ENCODE measurements around the gene BCCIP. TPM values are rescaled to one million over a fixed set of nuclear protein-coding genes. Genes with fewer than 3 reads are reported as not detected.

Gene BCCIP
- total RNA-seq, 1 experiment from 2014 or later, result 146 TPM

DNA sequence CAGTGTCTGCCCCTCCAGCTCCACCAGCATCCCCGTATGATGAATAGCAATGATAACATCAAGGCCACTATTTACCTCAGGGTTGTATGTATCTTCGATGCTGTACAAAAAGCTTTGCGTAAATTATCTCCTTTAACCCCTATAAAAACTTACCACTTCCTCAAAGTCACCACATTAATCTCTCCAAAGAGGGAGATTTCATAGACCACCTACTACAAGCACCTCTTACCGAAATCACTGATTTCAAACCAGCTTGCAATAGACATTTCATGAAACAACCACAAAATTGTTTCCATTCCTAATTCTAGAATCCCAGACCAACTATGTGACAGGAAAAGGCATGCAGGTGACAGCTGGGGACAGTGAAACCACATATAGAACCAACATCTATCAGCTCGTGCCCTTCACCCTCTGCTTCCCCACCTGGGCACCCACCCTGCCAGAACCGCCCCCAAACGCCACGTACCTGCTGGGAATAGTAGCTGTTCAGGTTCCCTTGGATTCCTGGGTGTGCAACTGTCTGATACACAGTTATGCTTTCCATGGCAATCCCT, 27.6 kb upstream of the BCCIP start:
- no peak for DNase-seq (ENCODE audit: low spot score)
- in situ Hi-C loops (cut with HindIII; ENCODE audit: low sequenced_read_pairs), result no loop called here

DNA sequence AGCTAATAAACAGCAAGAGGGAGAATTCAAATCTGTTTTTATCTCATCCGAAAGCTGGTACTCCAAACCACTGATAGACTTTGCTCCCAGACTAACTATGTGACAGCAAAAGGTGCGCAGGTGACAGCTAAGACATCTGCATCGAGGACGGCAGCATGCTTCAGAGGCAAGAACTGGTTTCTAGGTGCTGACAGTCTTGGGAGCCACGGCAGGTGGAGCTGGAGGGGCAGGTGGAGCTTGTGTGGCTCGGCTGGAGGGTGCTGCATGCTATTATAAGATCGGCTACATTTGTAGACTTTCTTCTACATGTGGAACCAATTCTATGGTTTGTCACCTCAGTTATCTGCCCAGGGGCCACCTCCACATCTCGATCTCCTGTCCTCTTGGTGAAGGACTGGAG, 25.9 kb upstream of the BCCIP start:
- DNase-seq (ENCODE audit: low spot score), result no peak
- in situ Hi-C loops (cut with HindIII; ENCODE audit: low sequenced_read_pairs), result no loop called here

DNA sequence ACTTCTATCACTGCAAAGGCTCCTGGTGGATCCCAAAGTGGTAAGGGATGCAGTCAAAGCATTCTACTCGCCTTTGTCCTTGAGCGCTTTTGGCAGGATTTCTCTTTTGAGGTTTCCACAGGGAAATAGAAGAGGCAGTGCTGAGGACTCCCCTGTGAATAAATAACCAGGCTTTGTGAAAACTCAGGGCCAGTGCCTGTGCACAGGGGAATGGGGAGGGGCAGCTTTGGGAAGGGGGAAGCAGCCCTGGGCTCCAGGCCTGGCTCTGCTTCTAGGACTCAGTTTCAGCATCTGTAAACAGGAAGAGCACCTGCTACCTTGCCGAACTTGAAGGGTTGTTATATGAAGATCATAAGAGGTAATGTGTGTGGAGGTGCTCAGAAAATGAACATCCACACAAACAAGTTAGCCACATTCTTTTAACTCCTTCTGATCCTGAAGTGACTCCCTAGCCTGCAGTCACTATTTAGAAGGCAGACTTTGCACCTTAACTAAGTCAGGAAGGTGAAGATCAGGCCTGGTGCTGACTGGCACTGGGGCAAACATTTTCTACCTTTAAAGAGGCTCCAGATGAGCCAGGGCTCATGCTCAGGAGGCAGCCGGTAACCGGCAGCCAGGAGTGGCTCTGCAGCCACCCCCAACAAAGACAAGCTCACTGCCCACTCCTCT, 25.2 kb upstream of the BCCIP start:
- in situ Hi-C loops (cut with HindIII; ENCODE audit: low sequenced_read_pairs), result no loop called here
- no peak for DNase-seq (ENCODE audit: low spot score)

DNA sequence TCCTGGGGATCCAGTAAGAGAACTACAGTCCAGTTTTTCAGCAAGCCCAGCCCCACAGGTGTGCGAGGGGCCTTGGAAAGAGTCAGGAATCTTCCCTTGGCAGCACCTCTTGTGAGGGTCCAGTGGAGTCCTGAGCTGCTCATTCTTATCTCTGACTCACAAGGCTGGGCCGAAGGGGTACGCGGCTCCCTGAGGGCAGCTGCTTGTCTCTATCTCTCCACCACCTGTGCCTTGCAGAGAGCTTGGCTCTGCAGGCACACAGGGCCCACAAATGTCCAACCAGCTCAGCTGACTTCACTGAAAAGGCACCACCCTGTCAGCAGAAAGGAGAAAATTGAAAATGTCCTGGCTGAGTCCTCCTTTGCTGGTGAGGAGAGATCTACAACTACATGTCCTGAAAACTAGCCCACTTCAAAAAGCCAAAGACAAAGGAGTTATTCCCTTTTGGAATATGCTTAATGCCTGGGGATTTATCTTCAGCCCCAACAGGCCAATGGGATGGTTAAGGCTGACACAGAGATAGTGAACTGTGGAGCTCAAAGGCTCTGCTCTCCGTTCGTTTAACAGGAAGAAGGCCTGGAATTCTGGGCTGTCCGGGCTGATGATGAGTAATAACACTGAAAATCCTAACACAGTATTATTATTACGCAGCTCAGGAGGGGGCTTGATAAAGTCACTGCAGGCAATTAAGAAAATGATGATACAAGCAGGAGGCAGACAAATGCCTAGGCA, 23.7 kb upstream of the BCCIP start:
- no peak for DNase-seq (ENCODE audit: low spot score)
- in situ Hi-C loops (cut with HindIII; ENCODE audit: low sequenced_read_pairs), result no loop called here

DNA sequence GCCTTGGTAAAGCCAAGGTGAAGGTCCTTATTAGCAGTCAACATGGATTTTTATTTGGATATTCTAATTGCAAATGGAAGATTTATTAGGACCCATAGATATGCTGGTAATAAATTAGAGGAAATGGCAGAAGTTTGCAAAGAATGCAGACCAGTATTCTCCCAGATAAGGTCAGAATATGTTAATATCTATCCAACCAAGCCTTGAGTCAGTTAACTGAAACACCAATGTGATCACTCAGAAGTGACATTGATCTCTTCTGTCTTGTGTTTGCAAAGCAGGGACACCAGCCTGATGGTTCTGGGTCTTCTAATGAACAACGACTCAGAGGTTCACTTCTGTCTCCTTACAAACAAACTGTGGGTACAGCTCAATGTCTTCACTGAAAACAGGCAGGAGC, 21.8 kb upstream of the BCCIP start:
- no peak for DNase-seq (ENCODE audit: low spot score)
- in situ Hi-C loops (cut with HindIII; ENCODE audit: low sequenced_read_pairs), result no loop called here

DNA sequence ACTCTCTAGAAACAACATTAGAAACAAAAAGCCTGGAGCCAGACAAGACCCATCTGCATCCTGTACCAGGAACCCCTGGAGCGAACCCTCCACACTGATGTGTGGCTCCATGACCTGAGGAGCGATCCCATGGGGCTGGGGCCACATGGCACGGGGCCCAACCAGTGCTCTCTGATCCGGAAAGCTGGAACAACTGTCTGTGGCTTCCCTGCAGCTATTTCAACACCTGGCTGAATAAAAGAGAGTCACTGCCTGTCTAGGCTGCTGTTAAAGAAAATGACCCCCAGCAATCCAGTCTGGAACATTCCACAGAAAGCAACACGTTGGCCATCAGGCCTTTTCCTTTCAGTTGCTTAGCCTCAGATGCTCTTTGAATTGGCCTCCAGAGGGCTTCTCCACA, 21.2 kb upstream of the BCCIP start:
- in situ Hi-C loops (cut with HindIII; ENCODE audit: low sequenced_read_pairs), result no loop called here
- no peak for DNase-seq (ENCODE audit: low spot score)

DNA sequence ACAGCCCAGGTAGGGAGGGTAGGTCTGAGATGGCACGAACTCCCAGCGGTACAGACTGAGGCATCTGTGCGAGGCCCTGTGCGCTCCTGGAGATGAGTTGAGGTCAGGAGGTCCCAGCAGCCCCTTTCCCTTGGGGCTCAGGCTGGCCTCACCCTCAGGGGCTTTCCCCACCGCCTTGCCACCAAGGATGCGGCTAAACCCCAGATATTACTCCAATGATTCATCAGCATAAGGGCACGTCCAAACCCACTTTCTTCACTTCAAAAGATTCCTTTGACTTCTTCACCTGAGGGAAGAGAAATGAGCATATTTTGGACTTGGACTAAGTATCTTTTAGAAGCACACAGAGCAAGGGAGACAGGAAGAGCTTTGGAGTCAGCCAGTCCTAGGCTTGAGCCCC, 20.6 kb upstream of the BCCIP start:
- no peak for DNase-seq (ENCODE audit: low spot score)
- in situ Hi-C loops (cut with HindIII; ENCODE audit: low sequenced_read_pairs), result no loop called here

DNA sequence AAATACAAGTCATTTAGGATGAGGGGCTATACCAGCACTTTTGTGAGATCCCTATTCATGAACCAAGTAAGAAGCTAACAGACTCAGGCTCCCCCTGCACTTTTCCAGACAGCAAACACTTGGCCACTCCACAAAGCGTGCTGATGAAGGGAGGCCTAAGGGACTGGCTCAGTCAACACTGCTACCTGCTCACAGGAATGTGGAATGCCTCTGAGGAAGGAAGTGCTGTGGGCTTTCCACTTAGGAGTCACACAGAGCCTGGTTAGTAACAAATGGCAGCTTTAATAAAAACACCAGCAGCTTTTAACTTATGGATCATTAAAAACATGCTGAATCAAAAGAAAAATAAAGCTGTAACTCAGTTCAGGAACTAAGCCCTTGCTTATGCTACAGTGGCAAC, 15.3 kb upstream of the BCCIP start:
- in situ Hi-C loops (cut with HindIII; ENCODE audit: low sequenced_read_pairs), result no loop called here
- DNase-seq (ENCODE audit: low spot score), result no peak

DNA sequence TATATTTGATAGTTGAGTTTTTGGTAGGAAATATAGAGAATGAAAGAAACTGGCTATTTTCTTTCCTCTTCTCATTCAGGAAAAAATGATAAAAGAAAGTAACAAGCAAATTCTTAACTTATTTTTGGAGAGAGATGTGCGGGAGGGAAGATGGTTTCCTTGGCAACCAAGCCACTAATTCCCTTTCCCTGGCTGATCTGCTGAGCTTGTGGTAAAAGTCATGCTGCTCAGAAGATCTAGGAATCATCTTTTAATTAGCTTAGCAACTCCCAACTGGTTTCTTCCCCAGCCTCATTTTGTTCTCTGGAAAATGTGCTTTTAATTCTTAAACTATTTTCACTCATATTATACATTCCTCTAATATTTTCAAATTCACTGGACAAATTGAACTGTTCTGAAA, 12.1 kb upstream of the BCCIP start:
- in situ Hi-C loops (cut with HindIII; ENCODE audit: low sequenced_read_pairs), result no loop called here

DNA sequence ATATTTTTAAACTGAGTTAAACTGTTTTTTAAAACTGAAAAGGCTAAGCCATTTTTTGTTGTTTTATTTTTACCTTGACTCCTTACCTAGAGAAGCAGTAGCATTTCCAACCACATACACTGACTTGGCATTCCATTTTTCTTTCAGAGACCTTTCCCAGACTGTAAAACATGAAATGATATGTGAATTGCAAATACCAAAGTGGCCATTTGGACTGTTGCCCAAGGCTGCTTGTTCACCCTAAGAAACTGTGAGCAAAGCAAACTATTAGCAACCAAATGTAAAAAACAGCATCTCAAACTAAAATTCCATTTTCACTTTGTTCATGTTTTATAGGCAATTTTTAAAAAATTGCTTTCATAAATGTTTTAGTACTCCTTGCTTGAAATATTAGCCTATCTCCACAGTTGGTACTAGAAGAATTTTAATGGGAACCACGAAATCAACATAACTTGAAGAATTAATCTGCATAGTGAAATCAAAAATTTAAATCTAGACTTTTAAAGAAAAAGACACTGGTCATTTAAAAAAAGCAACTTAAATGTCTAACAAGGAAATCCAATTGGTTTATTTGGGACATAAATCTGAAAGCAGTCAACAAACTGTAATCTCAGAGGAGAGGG, 11.1 kb upstream of the BCCIP start:
- in situ Hi-C loops (cut with HindIII; ENCODE audit: low sequenced_read_pairs), result no loop called here
- DNase-seq (ENCODE audit: low spot score), result no peak

More for the DNA sequence above, 12.1 kb upstream of the BCCIP start:
- DNase-seq (ENCODE audit: low spot score), result no peak

DNA sequence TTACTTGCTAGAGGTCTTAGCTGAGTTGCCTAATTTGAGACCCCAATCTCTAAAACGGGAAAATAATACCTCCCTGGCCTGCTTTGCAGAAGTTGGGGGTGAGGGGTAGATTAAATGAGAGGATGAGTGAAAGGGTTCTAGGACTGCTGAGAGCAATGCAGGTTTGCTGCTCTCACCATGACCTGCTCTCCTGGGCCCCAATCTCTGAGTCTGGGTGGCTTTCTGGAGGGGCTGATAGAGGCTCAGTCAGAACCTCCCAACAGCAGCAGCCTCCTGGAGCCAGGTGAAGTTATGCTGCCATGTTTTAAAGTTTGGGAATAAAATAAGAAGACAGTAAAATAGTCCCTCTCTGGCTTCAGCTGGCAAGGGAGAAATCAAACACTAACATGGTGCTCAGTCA, 7.6 kb upstream of the BCCIP start:
- DNase-seq (ENCODE audit: low spot score), result no peak
- in situ Hi-C loops (cut with HindIII; ENCODE audit: low sequenced_read_pairs), result no loop called here

DNA sequence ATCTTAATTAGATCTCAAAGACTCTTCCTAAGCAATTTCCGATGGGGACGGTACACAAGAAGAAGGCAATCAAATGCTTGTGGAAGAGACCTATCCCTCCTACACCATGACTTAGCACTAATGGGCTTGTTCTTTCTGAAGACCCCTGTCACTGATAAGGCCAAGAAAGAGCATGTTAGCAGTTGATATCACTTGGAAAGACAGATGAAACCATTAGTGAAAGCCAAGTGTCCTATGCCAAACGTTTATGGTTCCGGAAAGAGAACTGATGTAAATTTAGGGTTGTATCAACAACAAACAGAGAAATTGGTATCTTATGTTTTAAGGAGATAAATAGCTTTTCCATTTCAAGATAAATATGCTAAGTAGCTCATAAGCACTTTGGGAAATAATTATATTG, 6.8 kb upstream of the BCCIP start:
- in situ Hi-C loops (cut with HindIII; ENCODE audit: low sequenced_read_pairs), result no loop called here
- DNase-seq (ENCODE audit: low spot score), result no peak

DNA sequence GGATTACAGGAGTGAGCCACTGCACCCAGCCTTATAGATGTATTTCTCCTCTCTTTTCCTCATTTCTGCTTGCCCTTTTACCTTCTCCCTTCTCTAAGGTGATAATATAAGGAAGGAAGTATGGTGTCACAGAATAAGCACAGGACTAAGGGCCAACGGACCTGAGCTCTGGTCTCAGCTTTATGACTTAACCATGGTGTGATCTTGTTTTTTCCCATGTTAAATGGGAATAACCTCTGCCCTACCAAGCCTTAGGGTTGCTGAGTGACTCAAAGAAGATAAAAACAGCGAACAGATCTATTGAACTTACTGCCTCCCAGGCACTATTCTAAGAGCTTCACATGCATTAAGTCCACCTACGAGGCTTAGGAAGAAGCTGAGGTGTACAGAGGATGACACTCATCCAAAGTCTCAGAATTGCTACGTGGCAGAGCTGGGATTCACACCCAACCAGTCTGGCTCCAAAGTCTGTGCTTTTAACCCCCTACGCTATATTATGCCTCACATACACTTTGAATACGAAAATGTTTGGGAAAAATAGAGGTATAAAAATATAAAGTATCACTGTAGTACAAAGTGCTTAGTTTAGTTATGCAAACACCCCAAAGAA, 5.9 kb upstream of the BCCIP start:
- in situ Hi-C loops (cut with HindIII; ENCODE audit: low sequenced_read_pairs), result no loop called here
- no peak for DNase-seq (ENCODE audit: low spot score)

DNA sequence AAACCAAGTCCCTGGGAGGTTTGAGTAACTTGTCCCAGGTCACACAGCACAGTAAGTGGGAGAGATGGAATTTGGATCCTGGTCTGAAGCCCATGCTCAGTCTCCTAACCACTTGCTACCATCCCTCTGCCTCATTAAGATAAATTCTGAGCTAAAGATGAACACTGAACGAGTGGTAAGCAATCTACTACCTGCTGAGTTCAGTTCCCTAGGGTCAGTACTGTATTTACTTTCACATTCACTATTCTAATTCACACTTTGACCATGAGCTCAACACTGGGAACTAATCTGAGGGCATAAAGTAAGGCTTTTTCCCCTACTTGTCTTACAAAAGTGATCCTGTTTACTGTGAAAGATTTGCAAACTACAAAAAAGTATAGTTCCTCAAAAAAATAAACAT, 2.6 kb upstream of the BCCIP start:
- in situ Hi-C loops (cut with HindIII; ENCODE audit: low sequenced_read_pairs), result no loop called here
- DNase-seq (ENCODE audit: low spot score), result no peak

DNA sequence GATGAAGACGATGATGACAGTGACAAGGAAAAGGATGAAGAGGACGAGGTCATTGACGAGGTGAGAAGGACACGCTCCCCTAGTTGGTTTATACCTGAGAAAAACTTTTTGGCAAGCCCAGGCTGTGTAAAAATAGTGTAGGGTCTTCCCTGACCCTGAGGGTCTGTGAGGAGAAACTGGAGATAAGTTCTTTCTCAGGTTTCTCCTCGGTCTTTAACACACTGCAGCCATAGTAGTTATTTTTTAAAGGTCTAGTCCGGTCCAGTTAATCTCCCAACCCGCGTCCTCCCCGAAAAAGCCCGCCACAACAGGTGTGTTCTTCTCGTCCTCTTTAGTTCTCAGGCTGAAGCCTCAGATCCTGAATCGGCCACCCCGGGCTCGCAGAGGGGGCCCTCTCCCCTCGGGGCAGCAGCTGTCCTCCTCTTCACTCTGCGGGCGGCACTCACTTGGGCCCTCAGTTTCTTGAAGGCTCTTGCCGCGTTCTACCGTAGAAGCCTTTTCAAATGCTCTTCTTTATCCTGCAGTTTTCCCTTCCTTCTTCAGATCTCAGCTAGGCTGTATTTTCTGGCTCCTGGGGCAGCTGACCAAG, 411 bp downstream of the BCCIP start:
- DNase-seq (ENCODE audit: low spot score), result no peak

DNA sequence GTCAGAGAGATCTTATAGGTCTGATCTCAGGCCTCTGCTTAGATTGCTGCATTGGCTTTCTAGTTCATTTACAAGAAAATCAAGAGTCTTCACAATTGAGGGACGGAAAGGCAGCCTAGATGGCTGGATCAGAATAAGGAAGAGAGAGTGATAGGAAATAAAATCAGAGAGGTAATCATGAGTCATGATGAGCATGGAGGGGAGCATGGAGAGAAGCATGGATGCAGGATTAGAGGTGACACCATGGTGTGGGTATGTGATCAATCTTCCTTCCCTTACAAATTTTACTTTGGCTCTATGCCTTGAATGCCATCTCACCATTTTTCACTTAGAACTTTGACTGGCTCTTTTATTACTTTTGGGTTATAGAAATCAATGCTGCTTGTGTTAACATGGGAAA, 1.4 kb downstream of the BCCIP start:
- in situ Hi-C loops (cut with HindIII; ENCODE audit: low sequenced_read_pairs), result no loop called here
- no peak for DNase-seq (ENCODE audit: low spot score)

More for the DNA sequence above, 411 bp downstream of the BCCIP start:
- in situ Hi-C loops (cut with HindIII; ENCODE audit: low sequenced_read_pairs), result no loop called here

DNA sequence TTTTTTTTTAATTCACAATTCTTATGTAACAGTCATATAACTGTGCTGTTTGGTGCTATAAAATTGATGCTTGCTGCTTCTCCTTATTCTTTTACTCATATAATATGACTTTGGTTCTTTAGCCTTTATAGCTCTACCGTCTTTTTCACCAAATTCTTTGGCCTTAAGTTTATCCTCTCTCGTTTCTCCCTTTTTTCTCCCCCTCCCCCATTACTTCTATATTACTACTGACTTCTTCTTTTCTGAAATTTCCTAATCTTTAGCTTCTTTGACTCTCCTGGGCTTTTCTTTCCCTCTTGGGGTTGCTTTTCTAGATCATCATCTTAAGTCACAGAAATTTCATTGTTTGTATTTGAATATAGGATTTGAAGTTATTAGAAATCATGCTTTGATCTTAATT, 3.8 kb downstream of the BCCIP start:
- in situ Hi-C loops (cut with HindIII; ENCODE audit: low sequenced_read_pairs), result no loop called here
- DNase-seq (ENCODE audit: low spot score), result no peak

DNA sequence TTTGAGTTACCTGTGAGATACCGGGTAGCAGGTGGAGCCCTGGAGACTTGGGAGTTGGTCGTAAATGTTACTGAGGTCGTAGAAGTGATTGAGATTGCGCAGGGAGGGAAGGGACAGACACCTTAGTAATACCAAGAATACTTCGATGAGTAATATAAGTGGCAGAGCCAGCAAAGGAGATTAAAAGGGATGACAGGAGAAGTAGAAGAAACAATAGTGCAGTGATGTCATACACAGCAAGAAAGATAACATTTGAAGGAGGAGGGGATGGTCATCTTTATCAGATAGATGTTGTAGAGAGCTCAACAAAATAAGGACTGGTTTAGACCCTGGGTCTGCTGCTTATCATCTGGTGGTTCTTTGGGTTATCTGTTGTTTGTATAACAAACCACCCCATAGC, 5.0 kb downstream of the BCCIP start:
- in situ Hi-C loops (cut with HindIII; ENCODE audit: low sequenced_read_pairs), result no loop called here
- no peak for DNase-seq (ENCODE audit: low spot score)

DNA sequence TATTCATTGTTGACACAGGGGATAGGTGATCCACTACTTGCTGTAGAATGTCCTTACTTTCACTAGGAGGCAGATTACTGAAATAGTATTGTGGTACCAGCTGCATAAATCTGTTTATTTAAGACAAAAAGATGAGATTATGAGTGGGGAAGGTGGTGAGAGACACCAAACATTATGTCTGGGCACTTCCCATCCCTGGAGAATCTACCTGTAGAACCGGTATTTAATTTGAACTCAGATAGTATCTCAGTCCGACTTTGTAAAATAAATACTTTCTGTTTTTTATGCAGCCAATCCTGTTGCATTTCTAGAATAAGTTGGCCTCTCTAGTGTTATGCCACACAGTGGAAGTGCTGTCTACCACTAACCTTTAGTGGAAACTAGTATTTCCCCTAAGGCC, 13.4 kb downstream of the BCCIP start:
- in situ Hi-C loops (cut with HindIII; ENCODE audit: low sequenced_read_pairs), result no loop called here
- DNase-seq (ENCODE audit: low spot score), result no peak

Measured in G401 (cell line).